ENCODE measurements around the gene ANKS3. TPM values are rescaled to one million over a fixed set of nuclear protein-coding genes. Genes with fewer than 3 reads are reported as not detected.

Gene ANKS3
- total RNA-seq, 1 donor from 2014 or later, result 43.5 TPM

DNA sequence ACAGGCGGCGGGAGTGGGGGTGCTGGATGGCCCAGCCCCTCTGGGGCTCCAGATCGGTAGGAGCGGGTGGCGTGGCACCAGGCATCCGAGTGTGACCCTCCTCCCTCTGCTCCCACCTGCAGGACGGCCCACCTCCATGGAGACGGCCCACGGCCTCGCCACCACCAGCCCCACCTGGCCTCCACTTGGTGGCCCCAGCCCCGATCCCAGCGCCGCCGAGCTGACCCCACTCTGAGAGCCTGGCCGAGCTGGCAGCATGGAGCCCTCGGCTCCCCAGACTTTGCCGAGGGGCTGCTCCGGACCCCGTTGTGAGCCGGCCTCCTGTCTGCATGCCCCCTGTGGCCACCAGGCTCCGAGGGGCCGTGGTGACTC, 45.4 kb downstream of the ANKS3 start:
- Mint-ChIP-seq H3K36me3 (ENCODE audit: unreplicated experiment) (no peaks in the 10 kb centered on the region), H3K4me1 (ENCODE audit: low read depth, unreplicated experiment) (peaks cover 4% of the 10 kb centered on the region), H3K9me3 (ENCODE audit: unreplicated experiment) (peaks cover 8% of the 10 kb centered on the region), H3K27ac (ENCODE audit: unreplicated experiment) (no peak overlapping the region), H3K27me3 (ENCODE audit: unreplicated experiment) (peaks cover 15% of the 10 kb centered on the region), H3K4me3 (ENCODE audit: unreplicated experiment) (no peak overlapping the region)
- no peak for TF ChIP-seq CTCF (IDR thresholded peaks at IDR 0.05; ENCODE audit: partially characterized antibody, unreplicated experiment)
- no peak for DNase-seq

GRCh38 chr16:4687946-4688673, 46.0 kb downstream of the ANKS3 start:
- H3K36me3 Mint-ChIP-seq (ENCODE audit: unreplicated experiment), result no peaks in the 10 kb centered on the region
- no peak for TF ChIP-seq CTCF (IDR thresholded peaks at IDR 0.05; ENCODE audit: partially characterized antibody, unreplicated experiment)
- H3K27ac Mint-ChIP-seq (ENCODE audit: unreplicated experiment), result no peak overlapping the region
- peaks cover 4% of the 10 kb centered on the region for H3K4me1 Mint-ChIP-seq (ENCODE audit: low read depth, unreplicated experiment)
- H3K9me3 Mint-ChIP-seq (ENCODE audit: unreplicated experiment), result peaks cover 8% of the 10 kb centered on the region
- no peak overlapping the region for H3K4me3 Mint-ChIP-seq (ENCODE audit: unreplicated experiment)
- H3K27me3 Mint-ChIP-seq (ENCODE audit: unreplicated experiment), result peaks cover 17% of the 10 kb centered on the region
- DNase-seq, result no peak

GRCh38 chr16:4687416-4687815, 46.7 kb downstream of the ANKS3 start:
- no peak overlapping the region for H3K27ac Mint-ChIP-seq (ENCODE audit: unreplicated experiment)

DNA sequence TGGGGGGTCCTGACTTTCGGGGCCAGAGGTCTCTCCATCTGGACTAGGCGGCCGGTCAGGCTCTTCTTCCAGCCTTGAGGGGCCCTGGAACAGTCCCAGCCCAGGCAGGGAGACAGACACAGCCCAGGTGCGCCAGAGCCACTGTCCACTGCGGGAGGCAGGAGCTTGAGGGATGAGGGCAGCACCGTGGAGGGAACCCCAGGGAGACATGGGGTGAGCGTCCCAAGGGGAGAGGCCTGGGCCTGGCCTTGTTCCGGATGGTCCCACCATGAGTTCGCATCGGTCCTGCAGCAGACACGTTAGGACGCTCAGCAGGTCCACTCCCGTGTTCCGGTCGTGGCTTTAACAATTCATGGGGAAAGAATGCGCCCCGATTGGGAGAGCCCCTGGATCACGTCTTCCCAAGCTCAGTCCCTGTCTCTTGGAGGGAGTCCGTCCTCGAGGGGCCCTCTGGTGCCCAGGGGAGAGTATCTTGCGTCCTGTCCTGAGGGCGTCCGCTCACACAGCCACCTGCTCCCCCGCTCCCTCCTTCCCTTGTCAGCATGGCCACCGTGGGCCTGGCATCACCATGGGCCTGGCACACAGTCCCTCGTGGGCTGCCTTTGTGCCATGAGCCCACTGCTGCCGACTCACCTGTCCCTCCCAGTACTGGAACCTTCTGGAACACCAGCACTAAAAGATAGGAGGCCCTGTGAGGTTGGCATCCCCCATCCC, 47.4 kb downstream of the ANKS3 start:
- H3K27ac Mint-ChIP-seq (ENCODE audit: unreplicated experiment), result no peak overlapping the region
- peaks cover 6% of the 10 kb centered on the region for H3K9me3 Mint-ChIP-seq (ENCODE audit: unreplicated experiment)
- H3K36me3 Mint-ChIP-seq (ENCODE audit: unreplicated experiment), result no peaks in the 10 kb centered on the region
- no peak for DNase-seq
- H3K4me3 Mint-ChIP-seq (ENCODE audit: unreplicated experiment), result no peak overlapping the region
- TF ChIP-seq CTCF (IDR thresholded peaks at IDR 0.05; ENCODE audit: partially characterized antibody, unreplicated experiment), result no peak
- peaks cover 15% of the 10 kb centered on the region for H3K27me3 Mint-ChIP-seq (ENCODE audit: unreplicated experiment)
- peaks cover 4% of the 10 kb centered on the region for H3K4me1 Mint-ChIP-seq (ENCODE audit: low read depth, unreplicated experiment)

More at GRCh38 chr16:4687416-4687815, 46.7 kb downstream of the ANKS3 start:
- no peak for TF ChIP-seq CTCF (IDR thresholded peaks at IDR 0.05; ENCODE audit: partially characterized antibody, unreplicated experiment)
- H3K36me3 Mint-ChIP-seq (ENCODE audit: unreplicated experiment), result no peaks in the 10 kb centered on the region
- no peak overlapping the region for H3K4me3 Mint-ChIP-seq (ENCODE audit: unreplicated experiment)
- H3K4me1 Mint-ChIP-seq (ENCODE audit: low read depth, unreplicated experiment), result peaks cover 4% of the 10 kb centered on the region
- H3K27me3 Mint-ChIP-seq (ENCODE audit: unreplicated experiment), result peaks cover 14% of the 10 kb centered on the region
- H3K9me3 Mint-ChIP-seq (ENCODE audit: unreplicated experiment), result peaks cover 6% of the 10 kb centered on the region
- DNase-seq, result no peak
